ENCODE results near the gene APBB1. TPM values are rescaled to one million over a fixed set of nuclear protein-coding genes. Genes with fewer than 3 reads are reported as not detected.

APBB1 gene
- total RNA-seq, 5 donors from 2014 or later (not counting 1 experiment from before 2014, with no cell fraction given): 71.3 to 152 (median 106) TPM

- ChIA-PET CTCF (interaction anchor here in 1 of 2 donors (0.6 kb wide), 1 partner anchor 387 kb away, joined by 4 read pairs; no protein-coding TSS in a partner anchor), POLR2A (interaction anchor here in 1 of 2 donors (0.6 kb wide), 1 partner anchor 149 kb away, joined by 4 read pairs; no protein-coding TSS in a partner anchor)
- Histone ChIP-seq H3K27ac (ENCODE audit: low read length) (no peak overlapping the region), H3K9me3 (no peaks in the 10 kb centered on the region), H3K4me3 (ENCODE audit: control insufficient read depth in 1 of 2, extremely low read depth in 1 of 2, low read length in 1 of 2) (no peak overlapping the region), H3K4me1 (ENCODE audit: control insufficient read depth in 1 of 2, extremely low read depth in 1 of 2, insufficient read depth in 2 of 2, low read length in 2 of 2) (peaks cover 0 to 3% of the 10 kb centered on the region in 2 experiments), H3K36me3 (ENCODE audit: control insufficient read depth in 2 of 2, extremely low read depth in 1 of 2, insufficient read depth in 1 of 2, low read length in 1 of 2) (no peaks in the 10 kb centered on the region), H3K27me3 (replicated peaks in 1 of 2; ENCODE audit: control insufficient read depth in 2 of 2, extremely low read depth in 1 of 2, insufficient read depth in 2 of 2, low read length in 1 of 2) (no peaks in the 10 kb centered on the region)
- Mint-ChIP-seq H3K9me3 (no peaks in the 10 kb centered on the region), H3K4me1 (peaks cover 2 to 5% (median 3%) of the 10 kb centered on the region in 3 donors), H3K36me3 (no peaks in the 10 kb centered on the region), H3K27ac (no peak overlapping the region), H3K27me3 (peaks cover 0 to 4% of the 10 kb centered on the region in 2 donors), H3K4me3 (no peak overlapping the region)
- WGBS (ENCODE audit: insufficient coverage): 79% methylated on average over 2 of the region's 4 CpGs
- no peak for DNase-seq
- ATAC-seq (replicated peaks in 1 of 4): no peak
These were observed 62.3 kb downstream of the APBB1 start for GRCh38 chr11:6356503-6357055.

- Histone ChIP-seq H3K9me3 (no peaks in the 10 kb centered on the region), H3K4me3 (ENCODE audit: control insufficient read depth in 1 of 2, extremely low read depth in 1 of 2, low read length in 1 of 2) (no peak overlapping the region), H3K27me3 (replicated peaks in 1 of 2; ENCODE audit: control insufficient read depth in 2 of 2, extremely low read depth in 1 of 2, insufficient read depth in 2 of 2, low read length in 1 of 2) (no peaks in the 10 kb centered on the region), H3K36me3 (ENCODE audit: control insufficient read depth in 2 of 2, extremely low read depth in 1 of 2, insufficient read depth in 1 of 2, low read length in 1 of 2) (no peaks in the 10 kb centered on the region), H3K27ac (ENCODE audit: low read length) (no peak overlapping the region), H3K4me1 (ENCODE audit: control insufficient read depth in 1 of 2, extremely low read depth in 1 of 2, insufficient read depth in 2 of 2, low read length in 2 of 2) (peaks cover 0 to 3% of the 10 kb centered on the region in 2 experiments)
- H3K4me1 Mint-ChIP-seq: peaks cover 2 to 5% (median 3%) of the 10 kb centered on the region in 3 donors
- ATAC-seq (replicated peaks in 1 of 4) (no peak), DNase-seq (no peak)
- WGBS (ENCODE audit: insufficient coverage): 84% methylated on average over 2 of the region's 4 CpGs
- CTCF ChIA-PET: interaction anchor here (0.6 to 3.0 kb wide), 10 partner anchors 8 to 331 kb away, joined by 3 to 12 read pairs (median 5); no protein-coding TSS in a partner anchor
- H3K27me3 Mint-ChIP-seq: peaks cover 0 to 4% of the 10 kb centered on the region in 2 donors
- H3K27ac Mint-ChIP-seq: no peak overlapping the region
- no peak overlapping the region for H3K4me3 Mint-ChIP-seq
- H3K36me3 Mint-ChIP-seq: no peaks in the 10 kb centered on the region
- no peaks in the 10 kb centered on the region for H3K9me3 Mint-ChIP-seq
- POLR2A ChIA-PET: no interaction called here
These were observed 64.0 kb downstream of the APBB1 start for GRCh38 chr11:6354651-6355485.

GRCh38 chr11:6353367-6353987 is 65.4 kb downstream of the APBB1 start:
- no peaks in the 10 kb centered on the region for H3K27me3 ChIP-seq (replicated peaks in 1 of 2; ENCODE audit: control insufficient read depth in 2 of 2, extremely low read depth in 1 of 2, insufficient read depth in 2 of 2, low read length in 1 of 2)
- Mint-ChIP-seq H3K4me1 (peaks cover 2 to 5% (median 3%) of the 10 kb centered on the region in 3 donors), H3K27me3 (peaks cover 0 to 4% of the 10 kb centered on the region in 2 donors), H3K27ac (no peak overlapping the region), H3K36me3 (no peaks in the 10 kb centered on the region), H3K4me3 (no peak overlapping the region), H3K9me3 (no peaks in the 10 kb centered on the region)
- DNase-seq (peak; percentile 2 to 73 (median 37)), ATAC-seq (replicated peaks in 1 of 4) (peak; percentile 64 to 78 (median 70))
- no peaks in the 10 kb centered on the region for H3K36me3 ChIP-seq (ENCODE audit: control insufficient read depth in 2 of 2, extremely low read depth in 1 of 2, insufficient read depth in 1 of 2, low read length in 1 of 2)
- H3K9me3 ChIP-seq: no peaks in the 10 kb centered on the region
- ChIA-PET CTCF (interaction anchor here (0.6 to 3.0 kb wide), 17 partner anchors 8 to 1231 kb away, joined by 3 to 12 read pairs (median 3); partner anchors contain the start of gene SMPD1 (in 1 of the 2)), POLR2A (interaction anchor here in 1 of 2 donors (0.7 kb wide), 1 partner anchor 119 kb away, joined by 3 read pairs; no protein-coding TSS in a partner anchor)
- 12% methylated on average over 3 of the region's 5 CpGs for WGBS (ENCODE audit: insufficient coverage)
- H3K4me1 ChIP-seq (ENCODE audit: control insufficient read depth in 1 of 2, extremely low read depth in 1 of 2, insufficient read depth in 2 of 2, low read length in 2 of 2): peaks cover 0 to 3% of the 10 kb centered on the region in 2 experiments
- H3K27ac ChIP-seq (ENCODE audit: low read length): no peak overlapping the region
- no peak overlapping the region for H3K4me3 ChIP-seq (ENCODE audit: control insufficient read depth in 1 of 2, extremely low read depth in 1 of 2, low read length in 1 of 2)

- Histone ChIP-seq H3K27ac (ENCODE audit: low read length) (no peak overlapping the region), H3K4me3 (ENCODE audit: control insufficient read depth in 1 of 2, extremely low read depth in 1 of 2, low read length in 1 of 2) (no peak overlapping the region), H3K9me3 (no peaks in the 10 kb centered on the region), H3K4me1 (ENCODE audit: control insufficient read depth in 1 of 2, extremely low read depth in 1 of 2, insufficient read depth in 2 of 2, low read length in 2 of 2) (peaks cover 0 to 3% of the 10 kb centered on the region in 2 experiments), H3K27me3 (replicated peaks in 1 of 2; ENCODE audit: control insufficient read depth in 2 of 2, extremely low read depth in 1 of 2, insufficient read depth in 2 of 2, low read length in 1 of 2) (no peaks in the 10 kb centered on the region), H3K36me3 (ENCODE audit: control insufficient read depth in 2 of 2, extremely low read depth in 1 of 2, insufficient read depth in 1 of 2, low read length in 1 of 2) (no peaks in the 10 kb centered on the region)
- Mint-ChIP-seq H3K36me3 (no peaks in the 10 kb centered on the region), H3K4me3 (no peak overlapping the region), H3K27me3 (peaks cover 0 to 6% of the 10 kb centered on the region in 2 donors), H3K27ac (no peak overlapping the region), H3K4me1 (peaks cover 2 to 5% (median 3%) of the 10 kb centered on the region in 3 donors), H3K9me3 (no peaks in the 10 kb centered on the region)
- ChIA-PET POLR2A (no interaction called here), CTCF (interaction anchor here (0.9 to 1.4 kb wide), 4 partner anchors 9 to 359 kb away, joined by 3 to 5 read pairs (median 4); no protein-coding TSS in a partner anchor)
- no peak for DNase-seq
- WGBS (ENCODE audit: insufficient coverage): 53% methylated on average over 3 of the region's 5 CpGs
- no peak for ATAC-seq (replicated peaks in 1 of 4)
These were observed 67.0 kb downstream of the APBB1 start for GRCh38 chr11:6351782-6352382.

GRCh38 chr11:6350486-6350885 is 68.4 kb downstream of the APBB1 start:
- no peak for DNase-seq
- Histone ChIP-seq H3K27ac (ENCODE audit: low read length) (no peak overlapping the region), H3K36me3 (ENCODE audit: control insufficient read depth in 2 of 2, extremely low read depth in 1 of 2, insufficient read depth in 1 of 2, low read length in 1 of 2) (no peaks in the 10 kb centered on the region), H3K27me3 (replicated peaks in 1 of 2; ENCODE audit: control insufficient read depth in 2 of 2, extremely low read depth in 1 of 2, insufficient read depth in 2 of 2, low read length in 1 of 2) (no peaks in the 10 kb centered on the region), H3K4me3 (ENCODE audit: control insufficient read depth in 1 of 2, extremely low read depth in 1 of 2, low read length in 1 of 2) (no peak overlapping the region), H3K9me3 (no peaks in the 10 kb centered on the region), H3K4me1 (ENCODE audit: control insufficient read depth in 1 of 2, extremely low read depth in 1 of 2, insufficient read depth in 2 of 2, low read length in 2 of 2) (peaks cover 0 to 3% of the 10 kb centered on the region in 2 experiments)
- WGBS (ENCODE audit: insufficient coverage): no CpG with 5 or more reads among the region's 2 CpGs
- ChIA-PET CTCF (interaction anchor here in 1 of 2 donors (1.0 kb wide), 1 partner anchor 358 kb away, joined by 3 read pairs; no protein-coding TSS in a partner anchor), POLR2A (no interaction called here)
- Mint-ChIP-seq H3K4me3 (no peak overlapping the region), H3K27ac (no peak overlapping the region), H3K36me3 (no peaks in the 10 kb centered on the region), H3K27me3 (peaks cover 4 to 6% of the 10 kb centered on the region in 2 donors), H3K9me3 (no peaks in the 10 kb centered on the region), H3K4me1 (peaks cover 2 to 5% (median 3%) of the 10 kb centered on the region in 3 donors)
- ATAC-seq (replicated peaks in 1 of 4): no peak

- no peak for DNase-seq
- Mint-ChIP-seq H3K27me3 (peaks cover 6 to 7% of the 10 kb centered on the region in 2 donors), H3K27ac (no peak overlapping the region), H3K4me3 (no peak overlapping the region), H3K36me3 (no peaks in the 10 kb centered on the region), H3K4me1 (peaks cover 2 to 5% (median 3%) of the 10 kb centered on the region in 3 donors), H3K9me3 (no peaks in the 10 kb centered on the region)
- CTCF ChIA-PET: no interaction called here
- no peak overlapping the region for H3K4me3 ChIP-seq (ENCODE audit: control insufficient read depth in 1 of 2, extremely low read depth in 1 of 2, low read length in 1 of 2)
- no peak for ATAC-seq (replicated peaks in 1 of 4)
- H3K4me1 ChIP-seq (ENCODE audit: control insufficient read depth in 1 of 2, extremely low read depth in 1 of 2, insufficient read depth in 2 of 2, low read length in 2 of 2): peaks cover 0 to 3% of the 10 kb centered on the region in 2 experiments
- peaks cover 0 to 1% of the 10 kb centered on the region in 2 experiments for H3K27me3 ChIP-seq (replicated peaks in 1 of 2; ENCODE audit: control insufficient read depth in 2 of 2, extremely low read depth in 1 of 2, insufficient read depth in 2 of 2, low read length in 1 of 2)
- no peaks in the 10 kb centered on the region for H3K36me3 ChIP-seq (ENCODE audit: control insufficient read depth in 2 of 2, extremely low read depth in 1 of 2, insufficient read depth in 1 of 2, low read length in 1 of 2)
- H3K9me3 ChIP-seq: no peaks in the 10 kb centered on the region
- POLR2A ChIA-PET: no interaction called here
- no peak overlapping the region for H3K27ac ChIP-seq (ENCODE audit: low read length)
These were observed 68.9 kb downstream of the APBB1 start for GRCh38 chr11:6350043-6350442.

Measured in T-cell (primary cell).